MCF 10A (cell line): ENCODE measurements around the gene IL1RAPL2. TPM values are rescaled to one million over a fixed set of nuclear protein-coding genes. Genes with fewer than 3 reads are reported as not detected.

ENCODE experiments used
- BruUV-seq: library from RNA; stranded (reverse); fragments of 400-500 nt; replicated peaks from 2 replicates; lab custom pipeline; 2021; lab: Mats Ljungman, UMichigan
- CTCF ChIA-PET: fragments of 300-600 bp; sonication (Branson Sonifier 250); formaldehyde crosslinking; extraction: SDS; loops from one replicate; lab custom pipeline; 2021; ENCODE audit warnings: antibody characterized with exemption, inconsistent platforms; lab: Yijun Ruan, JAX
- POLR2A ChIA-PET: fragments of 300-600, 350-650 bp; sonication (Branson Sonifier 250); formaldehyde crosslinking; extraction: SDS; loops from one replicate; lab custom pipeline; 2020; ENCODE audit warnings: antibody characterized with exemption, inconsistent platforms; lab: Yijun Ruan, JAX
- DNase-seq: peaks from one replicate; pipeline ENCODE4 v3.0.0-alpha.2; 2018; ENCODE audit not compliant: unreplicated experiment
- H3K27ac Mint-ChIP-seq: one replicate; pipeline ENCODE4 v1.8.0; 2022; ENCODE audit warnings: mild to moderate bottlenecking, low read depth, mixed read lengths; ENCODE audit not compliant: unreplicated experiment
- H3K27me3 Mint-ChIP-seq: one replicate; pipeline ENCODE4 v1.8.0; 2022; ENCODE audit warnings: mixed read lengths; ENCODE audit not compliant: insufficient read depth, unreplicated experiment
- H3K36me3 Mint-ChIP-seq: one replicate; pipeline ENCODE4 v1.8.0; 2022; ENCODE audit warnings: mild to moderate bottlenecking, moderate library complexity, mixed read lengths; ENCODE audit not compliant: insufficient read depth, unreplicated experiment
- H3K4me1 Mint-ChIP-seq: one replicate; pipeline ENCODE4 v1.8.0; 2022; ENCODE audit warnings: mixed read lengths; ENCODE audit not compliant: insufficient read depth, unreplicated experiment
- H3K4me3 Mint-ChIP-seq: one replicate; pipeline ENCODE4 v1.8.0; 2022; ENCODE audit warnings: mild to moderate bottlenecking, moderate library complexity, mixed read lengths; ENCODE audit not compliant: unreplicated experiment
- H3K9me3 Mint-ChIP-seq: one replicate; pipeline ENCODE4 v1.8.0; 2022; ENCODE audit warnings: mixed read lengths; ENCODE audit not compliant: unreplicated experiment
- CTCF ChIP-seq: fragments of 200-600 bp; IDR thresholded peaks from one replicate; pipeline ENCODE4 v1.8.0; 2022; ENCODE audit warnings: antibody characterized with exemption, mild to moderate bottlenecking; ENCODE audit not compliant: unreplicated experiment
- intact Hi-C: fragments of 100-400 bp; cut with micrococcal nuclease; formaldehyde crosslinking; loops from 2 replicates; pipeline ENCODE4 v1.14.1; 2022
- total RNA-seq: library from RNA; stranded (reverse); gene quantifications from 2 replicates; pipeline ENCODE4 v1.2.3, GENCODE V29; 2022

IL1RAPL2 gene
- total RNA-seq, 1 experiment from 2014 or later = 4.4 TPM

GRCh38 chrX:105715746-105716145, 1149.7 kb downstream of the IL1RAPL2 start:
- Mint-ChIP-seq H3K4me1 (no peaks in the 10 kb centered on the region), H3K27me3 (peaks cover 43% of the 10 kb centered on the region), H3K4me3 (no peak overlapping the region), H3K27ac (no peak overlapping the region), H3K9me3 (no peaks in the 10 kb centered on the region), H3K36me3 (no peaks in the 10 kb centered on the region)
- no TSS peak for BruUV-seq
- POLR2A ChIA-PET = interaction anchor here (0.6 kb wide), 1 partner anchor 740 kb away, joined by 3 read pairs; no protein-coding TSS in a partner anchor
- intact Hi-C loops = no loop called here
- no peak for TF ChIP-seq CTCF
- DNase-seq = no peak
- CTCF ChIA-PET = interaction anchor here (0.6 kb wide), 1 partner anchor 517 kb away, joined by 3 read pairs; no protein-coding TSS in a partner anchor

- ChIA-PET CTCF (no interaction called here), POLR2A (no interaction called here)
- H3K4me1 Mint-ChIP-seq = no peaks in the 10 kb centered on the region
- DNase-seq = no peak
- no peaks in the 10 kb centered on the region for H3K36me3 Mint-ChIP-seq
- BruUV-seq = no TSS peak
- intact Hi-C loops = no loop called here
- H3K9me3 Mint-ChIP-seq = no peaks in the 10 kb centered on the region
- peaks cover 28% of the 10 kb centered on the region for H3K27me3 Mint-ChIP-seq
- no peak overlapping the region for H3K4me3 Mint-ChIP-seq
- H3K27ac Mint-ChIP-seq = no peak overlapping the region
- TF ChIP-seq CTCF = no peak
Measured at GRCh38 chrX:105723966-105724735, 1158.2 kb downstream of the IL1RAPL2 start.

- H3K4me1 Mint-ChIP-seq = no peaks in the 10 kb centered on the region
- ChIA-PET CTCF (no interaction called here), POLR2A (interaction anchor here (0.6 kb wide), 1 partner anchor 881 kb away, joined by 3 read pairs; no protein-coding TSS in a partner anchor)
- BruUV-seq = no TSS peak
- no peaks in the 10 kb centered on the region for H3K36me3 Mint-ChIP-seq
- H3K4me3 Mint-ChIP-seq = no peak overlapping the region
- no peak for TF ChIP-seq CTCF
- no peaks in the 10 kb centered on the region for H3K9me3 Mint-ChIP-seq
- DNase-seq = no peak
- H3K27ac Mint-ChIP-seq = no peak overlapping the region
- intact Hi-C loops = no loop called here
- H3K27me3 Mint-ChIP-seq = peaks cover 39% of the 10 kb centered on the region
Measured at GRCh38 chrX:105725228-105725627, 1159.2 kb downstream of the IL1RAPL2 start.

- Mint-ChIP-seq H3K4me3 (no peak overlapping the region), H3K27me3 (peaks cover 33% of the 10 kb centered on the region), H3K36me3 (no peaks in the 10 kb centered on the region), H3K9me3 (no peaks in the 10 kb centered on the region), H3K27ac (no peak overlapping the region), H3K4me1 (no peaks in the 10 kb centered on the region)
- DNase-seq = no peak
- ChIA-PET CTCF (no interaction called here), POLR2A (no interaction called here)
- intact Hi-C loops = no loop called here
- TF ChIP-seq CTCF = no peak
- no TSS peak for BruUV-seq
Measured at GRCh38 chrX:105738162-105738561, 1172.2 kb downstream of the IL1RAPL2 start.
